ENCODE data around the gene SHROOM3. TPM values are rescaled to one million over a fixed set of nuclear protein-coding genes. Genes with fewer than 3 reads are reported as not detected.

The SHROOM3 gene
- total and polyA plus RNA-seq, 4 donors = 14.4 to 75.1 (median 47.3) TPM

GRCh38 chr4:76689145-76689817 is 254.3 kb downstream of the SHROOM3 start:
- ATAC-seq (ENCODE audit: insufficient read depth, low FRiP score) (peak; percentile 68), DNase-seq (peak; percentile 52 to 61 (median 59))
- Histone ChIP-seq H3K36me3 (ENCODE audit: control insufficient read depth in 4 of 4, insufficient read depth in 4 of 4, low read length in 4 of 4) (no peaks in the 10 kb centered on the region), H3K27me3 (ENCODE audit: control insufficient read depth in 3 of 3, insufficient read depth in 3 of 3, low read length in 2 of 3) (peaks cover 0 to 19% (median 10%) of the 10 kb centered on the region in 3 donors), H3K27ac (ENCODE audit: low read depth in 1 of 2, low read length in 1 of 2) (peak overlapping the region in 1 of 2 donors; percentile 62), H3K4me1 (ENCODE audit: control insufficient read depth in 5 of 5, insufficient read depth in 5 of 5, low read length in 5 of 5) (peaks cover 0 to 24% (median 6%) of the 10 kb centered on the region in 5 donors), H3K9me3 (ENCODE audit: control insufficient read depth in 4 of 4, insufficient read depth in 3 of 4, low read length in 3 of 4) (no peaks in the 10 kb centered on the region), H3K4me3 (peak overlapping the region; percentile 46), H3K9ac (ENCODE audit: insufficient read depth in 1 of 2, low read length in 2 of 2) (peak overlapping the region; percentile 53 to 56)
- WGBS, 2 donors = 1% methylated on average over 70 to 87 of the region's 87 CpGs
- no peak for TF ChIP-seq CTCF (IDR thresholded peaks at IDR 0.05; ENCODE audit: control extremely low read depth, extremely low read depth)

GRCh38 chr4:76690011-76690905 is 255.2 kb downstream of the SHROOM3 start:
- Histone ChIP-seq H3K9ac (ENCODE audit: insufficient read depth in 1 of 2, low read length in 2 of 2) (peak overlapping the region; percentile 48 to 56), H3K27me3 (ENCODE audit: control insufficient read depth in 3 of 3, insufficient read depth in 3 of 3, low read length in 2 of 3) (peaks cover 0 to 19% (median 10%) of the 10 kb centered on the region in 3 donors), H3K4me1 (ENCODE audit: control insufficient read depth in 5 of 5, insufficient read depth in 5 of 5, low read length in 5 of 5) (peaks cover 0 to 24% (median 6%) of the 10 kb centered on the region in 5 donors), H3K9me3 (ENCODE audit: control insufficient read depth in 4 of 4, insufficient read depth in 3 of 4, low read length in 3 of 4) (no peaks in the 10 kb centered on the region), H3K4me3 (peak overlapping the region; percentile 46), H3K27ac (ENCODE audit: low read depth in 1 of 2, low read length in 1 of 2) (peak overlapping the region in 1 of 2 donors; percentile 62), H3K36me3 (ENCODE audit: control insufficient read depth in 4 of 4, insufficient read depth in 4 of 4, low read length in 4 of 4) (no peaks in the 10 kb centered on the region)
- ATAC-seq (ENCODE audit: insufficient read depth, low FRiP score) (no peak), DNase-seq (peak; percentile 19 to 54 (median 48))
- TF ChIP-seq CTCF (IDR thresholded peaks at IDR 0.05; ENCODE audit: control extremely low read depth, extremely low read depth) = no peak
- 12 to 14% methylated on average over 12 of the region's 12 CpGs for WGBS, 2 donors

- peaks cover 0 to 19% (median 10%) of the 10 kb centered on the region in 3 donors for H3K27me3 ChIP-seq (ENCODE audit: control insufficient read depth in 3 of 3, insufficient read depth in 3 of 3, low read length in 2 of 3)
- H3K27ac ChIP-seq (ENCODE audit: low read depth in 1 of 2, low read length in 1 of 2) = no peak overlapping the region
- no peak overlapping the region for H3K4me3 ChIP-seq
- H3K36me3 ChIP-seq (ENCODE audit: control insufficient read depth in 4 of 4, insufficient read depth in 4 of 4, low read length in 4 of 4) = no peaks in the 10 kb centered on the region
- ATAC-seq (ENCODE audit: insufficient read depth, low FRiP score) = no peak
- DNase-seq = no peak
- H3K9me3 ChIP-seq (ENCODE audit: control insufficient read depth in 4 of 4, insufficient read depth in 3 of 4, low read length in 3 of 4) = no peaks in the 10 kb centered on the region
- H3K4me1 ChIP-seq (ENCODE audit: control insufficient read depth in 5 of 5, insufficient read depth in 5 of 5, low read length in 5 of 5) = peaks cover 0 to 24% (median 6%) of the 10 kb centered on the region in 5 donors
- no peak overlapping the region for H3K9ac ChIP-seq (ENCODE audit: insufficient read depth in 1 of 2, low read length in 2 of 2)
- 59 to 65% methylated on average over 1 of the region's 1 CpG for WGBS, 2 donors
- no peak for TF ChIP-seq CTCF (IDR thresholded peaks at IDR 0.05; ENCODE audit: control extremely low read depth, extremely low read depth)
These were observed 255.9 kb downstream of the SHROOM3 start for GRCh38 chr4:76690906-76691275.
